Motor neuron (in vitro differentiated cells): Measurements from ENCODE around the gene FHIP2A. TPM values are rescaled to one million over a fixed set of nuclear protein-coding genes. Genes with fewer than 3 reads are reported as not detected.
"Not testable (repeated sequence)": the region's sequence is repeated elsewhere in the genome, so short reads cannot be mapped to it uniquely, and the experiment has no call there.

Experiments used
- ATAC-seq, 8 experiments: fragments of 200-7000 bp; cut with Tn5 transposase; replicated peaks in 6 of 8; 2 replicates each; pipeline ENCODE4 v1.8.0; 2021; ENCODE audit warnings: mild to moderate bottlenecking in 8 of 8, moderate library complexity in 8 of 8
- H3K27ac ChIP-seq, 2 donors: fragments of 250-450 bp; sonication (Bioruptor Pico); 2 replicates each; pipeline ENCODE4 v1.9.0; 2021; ENCODE audit warnings: antibody characterized with exemption in 2 of 2, mild to moderate bottlenecking in 2 of 2, moderate library complexity in 1 of 2
- H3K4me1 ChIP-seq, 2 donors: fragments of 250-450 bp; sonication (Bioruptor Pico); replicated peaks in 1 of 2; 2 replicates each; pipeline ENCODE4 v1.6.1; 2021; ENCODE audit warnings: antibody characterized with exemption in 2 of 2, mild to moderate bottlenecking in 2 of 2, moderate library complexity in 1 of 2
- H3K4me3 ChIP-seq, 5 donors: fragments of 250-450 bp; sonication (Bioruptor Pico); 2 replicates each; pipeline ENCODE4 v1.9.0; 2021; ENCODE audit warnings: antibody characterized with exemption in 5 of 5, mild to moderate bottlenecking in 5 of 5, moderate library complexity in 4 of 5
- WGBS, 10 experiments: fragments of 450-650 bp; shearing (Covaris generic); methylation state at CpG; one replicate each; pipeline ENCODE4 v1.0.0; 2022; 5-methylcytosine and 5-hydroxymethylcytosine counted together
- in situ Hi-C, 9 experiments: fragments of 400-800 bp; cut with MboI; loops; one replicate each; pipeline ENCODE4 v1.15.0; 2021; ENCODE audit warnings: low sequenced_read_pairs in 9 of 9, low pct_unique_long_range_greater_than_20kb in 2 of 9; ENCODE audit not compliant: unreplicated experiment in 9 of 9
- total RNA-seq, 8 experiments: library from RNA; unstranded; fragments of 300-600 nt; gene quantifications; 2 replicates each; pipeline versions ENCODE4 v1.2.3 to v1.2.4, GENCODE V29; 2022

Gene FHIP2A
- total RNA-seq, 8 experiments from 2014 or later = 14.4 to 23.5 (median 19.7) TPM

- ATAC-seq = no peak
- Histone ChIP-seq H3K4me1 (no peaks in the 10 kb centered on the region), H3K27ac (no peak overlapping the region), H3K4me3 (no peak overlapping the region)
- in situ Hi-C loops = loop anchor here in 2 of 9 experiments (25.0 kb wide), 1 partner anchor 260 kb away; no protein-coding TSS in a partner anchor
Measured at GRCh38 chr10:114852197-114852596, 30.6 kb downstream of the FHIP2A start.

- Histone ChIP-seq H3K4me3 (no peak overlapping the region), H3K27ac (no peak overlapping the region), H3K4me1 (no peaks in the 10 kb centered on the region)
- no peak for ATAC-seq
- WGBS, 10 experiments = 71 to 100% (median 100%) methylated on average over 1 of the region's 1 CpG; no CpG with 5 or more reads in 2 of the 10 experiments
- in situ Hi-C loops = loop anchor here in 2 of 9 experiments (25.0 kb wide), 1 partner anchor 257 kb away; no protein-coding TSS in a partner anchor
Measured at GRCh38 chr10:114854906-114855305, 33.3 kb downstream of the FHIP2A start.

- Histone ChIP-seq H3K4me1 (no peaks in the 10 kb centered on the region), H3K4me3 (no peak overlapping the region), H3K27ac (no peak overlapping the region)
- no peak for ATAC-seq
- 52 to 96% (median 84%) methylated on average over 5 to 7 of the region's 7 CpGs for WGBS, 10 experiments
- in situ Hi-C loops = loop anchor here in 2 of 9 experiments (25.0 kb wide), 1 partner anchor 256 kb away; no protein-coding TSS in a partner anchor
Measured at GRCh38 chr10:114855776-114856543, 34.4 kb downstream of the FHIP2A start.

GRCh38 chr10:114856544-114857287, 35.1 kb downstream of the FHIP2A start:
- H3K27ac ChIP-seq = no peak overlapping the region
- in situ Hi-C loops = loop anchor here in 2 of 9 experiments (25.0 kb wide), 1 partner anchor 256 kb away; no protein-coding TSS in a partner anchor
- H3K4me3 ChIP-seq = no peak overlapping the region
- WGBS, 10 experiments = 58 to 100% (median 89%) methylated on average over 1 to 8 of the region's 9 CpGs
- ATAC-seq = peak in 2 of 8 experiments; percentile 50 to 71
- H3K4me1 ChIP-seq = no peaks in the 10 kb centered on the region

- in situ Hi-C loops = loop anchor here in 2 of 9 experiments (25.0 kb wide), 1 partner anchor 255 kb away; no protein-coding TSS in a partner anchor
- H3K4me1 ChIP-seq, ATAC-seq, H3K27ac ChIP-seq, H3K4me3 ChIP-seq: not testable (repeated sequence)
- WGBS, 10 experiments = 84 to 98% (median 97%) methylated on average over 3 to 8 of the region's 8 CpGs; no CpG with 5 or more reads in 2 of the 10 experiments
Measured at GRCh38 chr10:114857288-114857565, 35.6 kb downstream of the FHIP2A start.

- no peak for ATAC-seq
- H3K27ac ChIP-seq = no peak overlapping the region
- WGBS, 10 experiments = 0 to 100% (median 78%) methylated on average over 1 to 2 of the region's 2 CpGs
- in situ Hi-C loops = loop anchor here in 2 of 9 experiments (25.0 kb wide), 1 partner anchor 254 kb away; no protein-coding TSS in a partner anchor
- H3K4me3 ChIP-seq = no peak overlapping the region
- H3K4me1 ChIP-seq = no peaks in the 10 kb centered on the region
Measured at GRCh38 chr10:114857922-114858629, 36.5 kb downstream of the FHIP2A start.

GRCh38 chr10:114859222-114859621, 37.6 kb downstream of the FHIP2A start:
- no peak overlapping the region for H3K4me3 ChIP-seq
- WGBS, 10 experiments = 86 to 100% (median 99%) methylated on average over 1 to 7 of the region's 7 CpGs
- in situ Hi-C loops = loop anchor here in 2 of 9 experiments (25.0 kb wide), 1 partner anchor 253 kb away; no protein-coding TSS in a partner anchor
- H3K27ac ChIP-seq = no peak overlapping the region
- no peaks in the 10 kb centered on the region for H3K4me1 ChIP-seq
- ATAC-seq = no peak

- Histone ChIP-seq H3K27ac (no peak overlapping the region), H3K4me3 (no peak overlapping the region), H3K4me1 (no peaks in the 10 kb centered on the region)
- 80 to 100% (median 97%) methylated on average over 1 to 4 of the region's 4 CpGs for WGBS, 10 experiments
- ATAC-seq = no peak
- in situ Hi-C loops = loop anchor here in 2 of 9 experiments (25.0 kb wide), 1 partner anchor 250 kb away; no protein-coding TSS in a partner anchor
Measured at GRCh38 chr10:114862456-114862855, 40.9 kb downstream of the FHIP2A start.

- no peak for ATAC-seq
- Histone ChIP-seq H3K4me3 (no peak overlapping the region), H3K27ac (no peak overlapping the region), H3K4me1 (peaks cover 10 to 38% of the 10 kb centered on the region in 2 donors)
- 83 to 100% (median 100%) methylated on average over 1 to 2 of the region's 2 CpGs; no CpG with 5 or more reads in 1 of the 10 experiments for WGBS, 10 experiments
- in situ Hi-C loops = loop anchor here in 2 of 9 experiments (25.0 kb wide), 1 partner anchor 245 kb away; no protein-coding TSS in a partner anchor
Measured at GRCh38 chr10:114867365-114867764, 45.8 kb downstream of the FHIP2A start.

GRCh38 chr10:114868870-114869519, 47.4 kb downstream of the FHIP2A start:
- ATAC-seq = peak; percentile 52 to 89 (median 86)
- Histone ChIP-seq H3K27ac (no peak overlapping the region), H3K4me3 (no peak overlapping the region), H3K4me1 (peaks cover 10 to 38% of the 10 kb centered on the region in 2 donors)
- 33 to 100% (median 80%) methylated on average over 1 of the region's 1 CpG; no CpG with 5 or more reads in 1 of the 10 experiments for WGBS, 10 experiments
- in situ Hi-C loops = loop anchor here in 2 of 9 experiments (25.0 kb wide), 1 partner anchor 243 kb away; no protein-coding TSS in a partner anchor

GRCh38 chr10:114869520-114869892, 47.9 kb downstream of the FHIP2A start:
- H3K4me1 ChIP-seq = peaks cover 10 to 39% of the 10 kb centered on the region in 2 donors
- peak in 3 of 8 experiments; percentile 6 to 27 (median 17) for ATAC-seq
- in situ Hi-C loops = loop anchor here in 2 of 9 experiments (25.0 kb wide), 1 partner anchor 243 kb away; no protein-coding TSS in a partner anchor
- no peak overlapping the region for H3K4me3 ChIP-seq
- no peak overlapping the region for H3K27ac ChIP-seq
- 0 to 88% (median 25%) methylated on average over 1 of the region's 1 CpG; no CpG with 5 or more reads in 2 of the 10 experiments for WGBS, 10 experiments

- Histone ChIP-seq H3K4me3 (no peak overlapping the region), H3K4me1 (peaks cover 10 to 47% of the 10 kb centered on the region in 2 donors), H3K27ac (no peak overlapping the region)
- ATAC-seq = no peak
- in situ Hi-C loops = loop anchor here in 3 of 9 experiments (10.0 to 25.0 kb wide), 2 partner anchors 242 to 254 kb away; no protein-coding TSS in a partner anchor
- WGBS, 10 experiments = 65 to 93% (median 81%) methylated on average over 2 to 3 of the region's 3 CpGs; no CpG with 5 or more reads in 2 of the 10 experiments
Measured at GRCh38 chr10:114870486-114870885, 48.9 kb downstream of the FHIP2A start.
